ENCODE data around the gene WFDC13. TPM values are rescaled to one million over a fixed set of nuclear protein-coding genes. Genes with fewer than 3 reads are reported as not detected.

WFDC13 gene
- total and polyA plus RNA-seq, 2 of the 8 experiments (the other 6 are each of a cell fraction or from before 2014, with no cell fraction given) = not detected

GRCh38 chr20:45704969-45705637, 3.3 kb downstream of the WFDC13 start, which contains the start of gene WFDC10B:
WFDC10B (minus strand) TSS chr20:45705019; CDS start chr20:45685992, 19,027 bp downstream.
- Histone ChIP-seq H2BK5ac (ENCODE audit: low read depth, low read length) (no peak within 1 kb of the TSS), H3K23ac (ENCODE audit: insufficient read length) (no peak within 1 kb of the TSS), H2AK5ac (ENCODE audit: low read depth, low read length) (no peak within 1 kb of the TSS), H3K4me3 (ENCODE audit: extremely low read depth in 1 of 4, insufficient read depth in 2 of 4, low read depth in 3 of 4, low read length in 4 of 4) (no peak within 1 kb of the TSS), H3K36me3 (ENCODE audit: control insufficient read depth in 2 of 4, insufficient read depth in 4 of 4, low read length in 3 of 4) (no peaks in the 10 kb centered on the region), H3K4me2 (ENCODE audit: insufficient read depth in 1 of 2, low read depth in 2 of 2, low read length in 2 of 2) (no peak within 1 kb of the TSS), H3K56ac (replicated peaks; ENCODE audit: insufficient read length, low read depth, low read length) (no peak within 1 kb of the TSS), H3K79me1 (ENCODE audit: low read depth, low read length) (no peaks in the 10 kb centered on the region), H3K9me3 (ENCODE audit: insufficient read depth in 2 of 2, low read depth in 1 of 2, low read length in 1 of 2) (no peaks in the 10 kb centered on the region), H2AFZ (ENCODE audit: low read length) (no peak within 1 kb of the TSS), H4K20me1 (replicated peaks in 1 of 2; ENCODE audit: control insufficient read depth in 1 of 2, insufficient read depth in 2 of 2, low read length in 2 of 2) (no peaks in the 10 kb centered on the region), H4K5ac (ENCODE audit: insufficient read length, low read depth, low read length) (no peak within 1 kb of the TSS), H4K91ac (replicated peaks; ENCODE audit: insufficient read length, low read length) (no peak within 1 kb of the TSS), H2BK12ac (ENCODE audit: low read depth, low read length) (no peak within 1 kb of the TSS), H3K27me3 (replicated peaks in 1 of 4; ENCODE audit: control insufficient read depth in 3 of 4, extremely low read depth in 1 of 4, insufficient read depth in 3 of 4, low read length in 3 of 4) (no peaks in the 10 kb centered on the region; a peak in 1 of 7 replicates), H3K4me1 (replicated peaks in 1 of 4; ENCODE audit: control insufficient read depth in 3 of 4, insufficient read depth in 4 of 4, low read length in 3 of 4) (no peaks in the 10 kb centered on the region), H3K14ac (ENCODE audit: insufficient read length) (no peak within 1 kb of the TSS), H3K79me2 (ENCODE audit: control insufficient read depth in 1 of 2, insufficient read depth in 2 of 2, low read length in 2 of 2) (no peaks in the 10 kb centered on the region), H2BK120ac (replicated peaks; ENCODE audit: low read depth, low read length) (no peak within 1 kb of the TSS), H3K23me2 (ENCODE audit: low read depth, low read length) (no peaks in the 10 kb centered on the region), H2BK20ac (ENCODE audit: low read length) (no peak within 1 kb of the TSS), H3K18ac (ENCODE audit: extremely low read depth, low read length) (no peak within 1 kb of the TSS), H3K9ac (replicated peaks in 1 of 4; ENCODE audit: extremely low read depth in 1 of 4, low read depth in 3 of 4, low read length in 3 of 4) (no peak within 1 kb of the TSS), H2BK15ac (ENCODE audit: low read length) (no peak within 1 kb of the TSS), H3K27ac (ENCODE audit: low read depth, low read length) (no peak within 1 kb of the TSS), H3K4ac (replicated peaks; ENCODE audit: insufficient read length, low read depth, low read length) (no peak within 1 kb of the TSS), H4K8ac (ENCODE audit: extremely low read depth, insufficient read depth, low read length) (no peak within 1 kb of the TSS)
- DNase-seq (ENCODE audit: low read depth in 1 of 2, low spot score in 2 of 2) (no peak), FAIRE-seq (no peak)
- TF ChIP-seq GTF2F1 (IDR thresholded peaks at IDR 0.05; ENCODE audit: borderline replicate concordance, low read depth, low read length) (no peak), POLR2A (IDR thresholded peaks at IDR 0.05; ENCODE audit: control extremely low read depth in 1 of 2, low read depth in 2 of 2, low read length in 2 of 2) (no peak), FOSL1 (IDR thresholded peaks at IDR 0.05; ENCODE audit: insufficient read depth, low read depth, low read length) (no peak), SUZ12 (IDR thresholded peaks at IDR 0.05; ENCODE audit: low read length) (no peak), RFX5 (IDR thresholded peaks at IDR 0.05; ENCODE audit: borderline replicate concordance, low read depth, low read length) (no peak)
- POLR2A ChIA-PET (ENCODE audit: partially characterized antibody) = interaction anchor here (0.7 kb wide), 1 partner anchor 25 kb away, joined by 4 read pairs; no protein-coding TSS in a partner anchor
- 100% methylated on average over 1 of the region's 1 CpG; no CpG with 5 or more reads in 1 of the 2 experiments for WGBS, 2 experiments (ENCODE audit: extremely low coverage in 1 of 2, insufficient coverage in 1 of 2, insufficient read length in 1 of 2, insufficient replicate concordance in 2 of 2, low coverage in 1 of 2, low lambda C conversion rate in 2 of 2, missing lambda C conversion rate in 1 of 2)
- CTCF ChIA-PET (ENCODE audit: partially characterized antibody) = interaction anchor here (1.1 to 1.3 kb wide), 2 partner anchors 11 to 13 kb away, joined by 3 to 6 read pairs; no protein-coding TSS in a partner anchor

Data from H1 (cell line).